NK-92 (cell line): ENCODE results near the gene BCL7A.

ENCODE experiments used
- DNase-seq: peaks from one replicate; lab custom pipeline; 2025; ENCODE audit not compliant: unreplicated experiment; lab: John Stamatoyannopoulos, UW

BCL7A gene

GRCh38 chr12:122076743-122077495 is 55.2 kb downstream of the BCL7A start:
- no peak for DNase-seq

- peak; percentile 64 for DNase-seq
Observed at GRCh38 chr12:122078141-122079032, 56.7 kb downstream of the BCL7A start, which contains the start of gene MLXIP. Gene MLXIP (plus strand): TSS chr12:122078756. CDS start chr12:122078854, 98 bp downstream.

- no peak for DNase-seq
Observed at GRCh38 chr12:122079033-122079531, 57.4 kb downstream of the BCL7A start.

GRCh38 chr12:122079532-122080081 is 57.9 kb downstream of the BCL7A start:
- no peak for DNase-seq

GRCh38 chr12:122080149-122081082 is 58.7 kb downstream of the BCL7A start:
- no peak for DNase-seq

- DNase-seq = no peak
Observed at GRCh38 chr12:122081083-122081696, 59.5 kb downstream of the BCL7A start.

GRCh38 chr12:122081697-122082221 is 60.1 kb downstream of the BCL7A start:
- no peak for DNase-seq

GRCh38 chr12:122082621-122083356 is 61.1 kb downstream of the BCL7A start:
- DNase-seq = no peak

- DNase-seq = no peak
Observed at GRCh38 chr12:122084857-122085405, 63.2 kb downstream of the BCL7A start.

GRCh38 chr12:122085591-122085990 is 63.9 kb downstream of the BCL7A start:
- DNase-seq = no peak

- no peak for DNase-seq
Observed at GRCh38 chr12:122086116-122086515, 64.4 kb downstream of the BCL7A start.

- no peak for DNase-seq
Observed at GRCh38 chr12:122086641-122087285, 65.1 kb downstream of the BCL7A start.

- no peak for DNase-seq
Observed at GRCh38 chr12:122087431-122088178, 65.9 kb downstream of the BCL7A start.

GRCh38 chr12:122088179-122088810 is 66.6 kb downstream of the BCL7A start:
- DNase-seq = no peak

GRCh38 chr12:122089077-122089476 is 67.4 kb downstream of the BCL7A start:
- DNase-seq = no peak

- no peak for DNase-seq
Observed at GRCh38 chr12:122090759-122091515, 69.3 kb downstream of the BCL7A start.
